Measurements from ENCODE around the gene RLF. TPM values are rescaled to one million over a fixed set of nuclear protein-coding genes. Genes with fewer than 3 reads are reported as not detected.

The RLF gene
- total and polyA plus RNA-seq, 9 of the 15 experiments (the other 6 are each of a cell fraction or from before 2014, with no cell fraction given): 3.6 to 35.0 (median 21.2) TPM

DNA sequence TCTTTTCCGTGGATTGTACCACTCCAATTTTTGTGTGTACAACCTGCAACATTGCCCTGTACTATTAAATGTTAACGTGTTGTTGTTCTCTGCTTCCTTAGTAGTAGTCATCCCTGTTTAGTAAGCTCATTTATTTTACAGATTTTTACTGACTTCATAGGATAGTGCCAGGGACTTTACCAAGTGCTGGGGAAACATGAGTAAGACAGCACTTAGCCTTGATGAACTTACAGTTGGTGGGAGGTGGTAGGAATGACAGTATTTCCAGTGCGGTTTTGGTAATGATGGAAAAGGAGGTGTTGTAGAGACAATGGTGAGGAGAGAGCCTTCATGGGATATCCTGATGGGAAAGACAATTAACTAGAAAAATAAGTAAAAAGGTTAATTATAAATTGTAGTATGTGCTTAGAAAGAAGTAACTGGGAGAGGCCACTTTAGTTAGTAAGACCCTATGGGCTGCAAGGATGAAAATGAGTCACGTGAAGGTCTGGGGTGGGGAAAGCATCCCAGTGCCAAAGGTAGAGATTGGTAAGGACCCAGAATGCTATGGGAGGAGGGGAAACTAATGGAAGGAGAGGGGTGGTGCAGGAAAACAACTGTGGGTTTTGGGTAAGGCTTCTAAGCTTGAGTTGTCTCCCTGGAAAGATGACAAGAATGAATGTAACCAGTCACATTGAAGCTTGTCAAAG lies 1.7 kb downstream of the RLF start (continued):
- TF ChIP-seq, protein P1, sequence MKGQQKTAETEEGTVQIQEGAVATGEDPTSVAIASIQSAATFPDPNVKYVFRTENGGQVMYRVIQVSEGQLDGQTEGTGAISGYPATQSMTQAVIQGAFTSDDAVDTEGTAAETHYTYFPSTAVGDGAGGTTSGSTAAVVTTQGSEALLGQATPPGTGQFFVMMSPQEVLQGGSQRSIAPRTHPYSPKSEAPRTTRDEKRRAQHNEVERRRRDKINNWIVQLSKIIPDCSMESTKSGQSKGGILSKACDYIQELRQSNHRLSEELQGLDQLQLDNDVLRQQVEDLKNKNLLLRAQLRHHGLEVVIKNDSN (CRISPR knock-in tag; IDR thresholded peaks at IDR 0.05): peak; percentile 76
- no peak for TF ChIP-seq ZNF384 (IDR thresholded peaks at IDR 0.05; ENCODE audit: low read depth, low read length)

DNA sequence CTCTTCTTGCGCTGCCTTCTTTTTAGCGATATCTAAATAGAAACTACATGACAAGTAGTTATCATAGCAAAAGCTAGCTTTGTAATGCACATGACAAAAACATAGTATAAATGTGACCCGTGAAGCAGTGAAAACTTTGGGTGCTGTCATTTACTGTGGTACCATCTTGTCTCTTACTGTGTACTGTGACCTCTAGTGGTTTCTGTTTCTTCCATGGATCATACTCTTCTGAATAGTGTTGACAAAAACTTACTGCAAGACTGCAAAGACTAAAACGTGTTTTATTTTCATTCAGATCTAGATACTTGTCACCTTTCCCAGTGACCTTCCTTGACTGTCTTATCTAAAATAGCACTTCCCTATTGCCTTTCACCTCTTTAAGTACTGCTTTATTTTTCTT lies 6.1 kb downstream of the RLF start:
- peak; percentile 40; the same call in 2 of the 3 replicates for ATAC-seq
- Histone ChIP-seq H3K27me3 (ENCODE audit: control insufficient read depth in 2 of 2, insufficient read depth in 2 of 2, low read length in 2 of 2) (no peaks in the 10 kb centered on the region), H3K79me2 (ENCODE audit: control insufficient read depth, insufficient read depth, low read length) (peaks cover 97% of the 10 kb centered on the region), H4K20me1 (replicated peaks; ENCODE audit: control insufficient read depth, insufficient read depth, low read length) (peaks cover 54% of the 10 kb centered on the region), H3K4me3 (no peak overlapping the region), H3K4me2 (ENCODE audit: insufficient read depth, low read length) (no peak overlapping the region), H2AFZ (ENCODE audit: low read depth, low read length) (no peak overlapping the region), H3K9me3 (replicated peaks; ENCODE audit: control insufficient read depth, insufficient read depth, low read depth, low read length) (no peaks in the 10 kb centered on the region), H3K27ac (ENCODE audit: extremely low read depth, low read depth, low read length) (no peak overlapping the region; the same call in 2 of the 3 replicates), H3K4me1 (replicated peaks in 1 of 2; ENCODE audit: control insufficient read depth in 2 of 2, insufficient read depth in 2 of 2, low read length in 2 of 2) (peaks cover 3 to 32% of the 10 kb centered on the region in 2 experiments), H3K9me1 (ENCODE audit: control insufficient read depth, insufficient read depth, low read length) (no peaks in the 10 kb centered on the region), H3K9ac (ENCODE audit: insufficient read depth in 1 of 2, low read depth in 2 of 2, low read length in 2 of 2) (no peak overlapping the region), H3K36me3 (ENCODE audit: control insufficient read depth, insufficient read depth, low read length) (peaks cover 12% of the 10 kb centered on the region; the same call in 1 of the 3 replicates)
- in situ Hi-C loops (cut with MboI): no loop called here
- intact Hi-C loops (cut with micrococcal nuclease): no loop called here
- no peak for FAIRE-seq
- ChIA-PET CTCF (ENCODE audit: low intra/inter-chr PET ratio) (no interaction called here), POLR2A (no interaction called here)
- DNase-seq (ENCODE audit: extremely low read depth in 1 of 4, low spot score in 3 of 4): no peak
- BruUV-seq (replicated peaks): no TSS peak
- WGBS (ENCODE audit: insufficient coverage, low coverage, missing lambda C conversion rate): 50% methylated on average over 4 of the region's 4 CpGs
- TF ChIP-seq, protein P2, sequence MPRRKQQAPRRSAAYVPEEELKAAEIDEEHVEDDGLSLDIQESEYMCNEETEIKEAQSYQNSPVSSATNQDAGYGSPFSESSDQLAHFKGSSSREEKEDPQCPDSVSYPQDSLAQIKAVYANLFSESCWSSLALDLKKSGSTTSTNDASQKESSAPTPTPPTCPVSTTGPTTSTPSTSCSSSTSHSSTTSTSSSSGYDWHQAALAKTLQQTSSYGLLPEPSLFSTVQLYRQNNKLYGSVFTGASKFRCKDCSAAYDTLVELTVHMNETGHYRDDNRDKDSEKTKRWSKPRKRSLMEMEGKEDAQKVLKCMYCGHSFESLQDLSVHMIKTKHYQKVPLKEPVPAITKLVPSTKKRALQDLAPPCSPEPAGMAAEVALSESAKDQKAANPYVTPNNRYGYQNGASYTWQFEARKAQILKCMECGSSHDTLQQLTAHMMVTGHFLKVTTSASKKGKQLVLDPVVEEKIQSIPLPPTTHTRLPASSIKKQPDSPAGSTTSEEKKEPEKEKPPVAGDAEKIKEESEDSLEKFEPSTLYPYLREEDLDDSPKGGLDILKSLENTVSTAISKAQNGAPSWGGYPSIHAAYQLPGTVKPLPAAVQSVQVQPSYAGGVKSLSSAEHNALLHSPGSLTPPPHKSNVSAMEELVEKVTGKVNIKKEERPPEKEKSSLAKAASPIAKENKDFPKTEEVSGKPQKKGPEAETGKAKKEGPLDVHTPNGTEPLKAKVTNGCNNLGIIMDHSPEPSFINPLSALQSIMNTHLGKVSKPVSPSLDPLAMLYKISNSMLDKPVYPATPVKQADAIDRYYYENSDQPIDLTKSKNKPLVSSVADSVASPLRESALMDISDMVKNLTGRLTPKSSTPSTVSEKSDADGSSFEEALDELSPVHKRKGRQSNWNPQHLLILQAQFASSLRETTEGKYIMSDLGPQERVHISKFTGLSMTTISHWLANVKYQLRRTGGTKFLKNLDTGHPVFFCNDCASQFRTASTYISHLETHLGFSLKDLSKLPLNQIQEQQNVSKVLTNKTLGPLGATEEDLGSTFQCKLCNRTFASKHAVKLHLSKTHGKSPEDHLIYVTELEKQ (CRISPR knock-in tag; IDR thresholded peaks at IDR 0.05): no peak
- TF ChIP-seq, protein P3, sequence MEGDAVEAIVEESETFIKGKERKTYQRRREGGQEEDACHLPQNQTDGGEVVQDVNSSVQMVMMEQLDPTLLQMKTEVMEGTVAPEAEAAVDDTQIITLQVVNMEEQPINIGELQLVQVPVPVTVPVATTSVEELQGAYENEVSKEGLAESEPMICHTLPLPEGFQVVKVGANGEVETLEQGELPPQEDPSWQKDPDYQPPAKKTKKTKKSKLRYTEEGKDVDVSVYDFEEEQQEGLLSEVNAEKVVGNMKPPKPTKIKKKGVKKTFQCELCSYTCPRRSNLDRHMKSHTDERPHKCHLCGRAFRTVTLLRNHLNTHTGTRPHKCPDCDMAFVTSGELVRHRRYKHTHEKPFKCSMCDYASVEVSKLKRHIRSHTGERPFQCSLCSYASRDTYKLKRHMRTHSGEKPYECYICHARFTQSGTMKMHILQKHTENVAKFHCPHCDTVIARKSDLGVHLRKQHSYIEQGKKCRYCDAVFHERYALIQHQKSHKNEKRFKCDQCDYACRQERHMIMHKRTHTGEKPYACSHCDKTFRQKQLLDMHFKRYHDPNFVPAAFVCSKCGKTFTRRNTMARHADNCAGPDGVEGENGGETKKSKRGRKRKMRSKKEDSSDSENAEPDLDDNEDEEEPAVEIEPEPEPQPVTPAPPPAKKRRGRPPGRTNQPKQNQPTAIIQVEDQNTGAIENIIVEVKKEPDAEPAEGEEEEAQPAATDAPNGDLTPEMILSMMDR (IDR thresholded peaks at IDR 0.05 in 2 of 3, conservative IDR thresholded peaks at IDR 0.05 in 1 of 3; ENCODE audit: insufficient read depth in 2 of 3, low read depth in 1 of 3, low read length in 3 of 3): 0 out of 6 replicates have a peak, but pooled peaks of 1 of the 3 experiments have one; percentile 7
- TF ChIP-seq SREBF1 (IDR thresholded peaks at IDR 0.05; ENCODE audit: borderline replicate concordance, low read depth, low read length) (no peak), POLR2G (IDR thresholded peaks at IDR 0.05; ENCODE audit: low read depth, low read length) (no peak), ZNF274 (IDR thresholded peaks at IDR 0.05; ENCODE audit: borderline replicate concordance, low read depth, low read length) (no peak)
- TF ChIP-seq, protein P4, sequence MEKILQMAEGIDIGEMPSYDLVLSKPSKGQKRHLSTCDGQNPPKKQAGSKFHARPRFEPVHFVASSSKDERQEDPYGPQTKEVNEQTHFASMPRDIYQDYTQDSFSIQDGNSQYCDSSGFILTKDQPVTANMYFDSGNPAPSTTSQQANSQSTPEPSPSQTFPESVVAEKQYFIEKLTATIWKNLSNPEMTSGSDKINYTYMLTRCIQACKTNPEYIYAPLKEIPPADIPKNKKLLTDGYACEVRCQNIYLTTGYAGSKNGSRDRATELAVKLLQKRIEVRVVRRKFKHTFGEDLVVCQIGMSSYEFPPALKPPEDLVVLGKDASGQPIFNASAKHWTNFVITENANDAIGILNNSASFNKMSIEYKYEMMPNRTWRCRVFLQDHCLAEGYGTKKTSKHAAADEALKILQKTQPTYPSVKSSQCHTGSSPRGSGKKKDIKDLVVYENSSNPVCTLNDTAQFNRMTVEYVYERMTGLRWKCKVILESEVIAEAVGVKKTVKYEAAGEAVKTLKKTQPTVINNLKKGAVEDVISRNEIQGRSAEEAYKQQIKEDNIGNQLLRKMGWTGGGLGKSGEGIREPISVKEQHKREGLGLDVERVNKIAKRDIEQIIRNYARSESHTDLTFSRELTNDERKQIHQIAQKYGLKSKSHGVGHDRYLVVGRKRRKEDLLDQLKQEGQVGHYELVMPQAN (IDR thresholded peaks at IDR 0.05; ENCODE audit: borderline replicate concordance): no peak
